CD4-positive, alpha-beta T cell treated with Interleukin-4 for 1 hour (primary cell): ENCODE measurements around the gene SMAD7.

Experiments
- DNase-seq, 2 donors: peaks; one replicate each; pipeline ENCODE4 v3.0.0-alpha.2; 2020 to 2022

The SMAD7 gene

GRCh38 chr18:48893061-48893607, 57.6 kb downstream of the SMAD7 start:
- DNase-seq, result no peak

GRCh38 chr18:48892146-48892855, 58.5 kb downstream of the SMAD7 start:
- no peak for DNase-seq

- DNase-seq, result no peak
These were observed 59.0 kb downstream of the SMAD7 start for GRCh38 chr18:48891721-48892120.

GRCh38 chr18:48889981-48890762, 60.6 kb downstream of the SMAD7 start:
- DNase-seq, result no peak

- DNase-seq, result no peak
These were observed 61.4 kb downstream of the SMAD7 start for GRCh38 chr18:48889115-48889941.

- no peak for DNase-seq
These were observed 62.0 kb downstream of the SMAD7 start for GRCh38 chr18:48888773-48889080.

GRCh38 chr18:48887905-48888772, 62.6 kb downstream of the SMAD7 start:
- no peak for DNase-seq

GRCh38 chr18:48887294-48887904, 63.4 kb downstream of the SMAD7 start:
- DNase-seq, result no peak

- no peak for DNase-seq
These were observed 64.1 kb downstream of the SMAD7 start for GRCh38 chr18:48886520-48887293.

GRCh38 chr18:48885924-48886400, 64.8 kb downstream of the SMAD7 start:
- no peak for DNase-seq

GRCh38 chr18:48885266-48885923, 65.4 kb downstream of the SMAD7 start:
- no peak for DNase-seq

GRCh38 chr18:48884771-48885170, 66.0 kb downstream of the SMAD7 start:
- no peak for DNase-seq

- no peak for DNase-seq
These were observed 66.5 kb downstream of the SMAD7 start for GRCh38 chr18:48884306-48884705.

- no peak for DNase-seq
These were observed 68.4 kb downstream of the SMAD7 start for GRCh38 chr18:48882379-48882778.

GRCh38 chr18:48880931-48881330, 69.8 kb downstream of the SMAD7 start:
- no peak for DNase-seq

GRCh38 chr18:48879008-48879431, 71.7 kb downstream of the SMAD7 start:
- no peak for DNase-seq

- DNase-seq, result no peak
These were observed 72.3 kb downstream of the SMAD7 start for GRCh38 chr18:48878471-48878870.

GRCh38 chr18:48877941-48878340, 72.8 kb downstream of the SMAD7 start:
- no peak for DNase-seq

- no peak for DNase-seq
These were observed 74.2 kb downstream of the SMAD7 start for GRCh38 chr18:48876590-48876989.

GRCh38 chr18:48875942-48876511, 74.7 kb downstream of the SMAD7 start:
- DNase-seq, result no peak
